HG02571 (cell line): Measurements from ENCODE around the gene RCOR1.

Source experiments
- ATAC-seq: cut with Tn5 transposase; IDR thresholded peaks from one replicate; pipeline ENCODE4 v1.9.1; 2021; ENCODE audit warnings: mild to moderate bottlenecking, moderate library complexity; ENCODE audit not compliant: unreplicated experiment

Gene RCOR1

GRCh38 chr14:102667703-102668102, 75.3 kb downstream of the RCOR1 start:
- no peak for ATAC-seq

DNA sequence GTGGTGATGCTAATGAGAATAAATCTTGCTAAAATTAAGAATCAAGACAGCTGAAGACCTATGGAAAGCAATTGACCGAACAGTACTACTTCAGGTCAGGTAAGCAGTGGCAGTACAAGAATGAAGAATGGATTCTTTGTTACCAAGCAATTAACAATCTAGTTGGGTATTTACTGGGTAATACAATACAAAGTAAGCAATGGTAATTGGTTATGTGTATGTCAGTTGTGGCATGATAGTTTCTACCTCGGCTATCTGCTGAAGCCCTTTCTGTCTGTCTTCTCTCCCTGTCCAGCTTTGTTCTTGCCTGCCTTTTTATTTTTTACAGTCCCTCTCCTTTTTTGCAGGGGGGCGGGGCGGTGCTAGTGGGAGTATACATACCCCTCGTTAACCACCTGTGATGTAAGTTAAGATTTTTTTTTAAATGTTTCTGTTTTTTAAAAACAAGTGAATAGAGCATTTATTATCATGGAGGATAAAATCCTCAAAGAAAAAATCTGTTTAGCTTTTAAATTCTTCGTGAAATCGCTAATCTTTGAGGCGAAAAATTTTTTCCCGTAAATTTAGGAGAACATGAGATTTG, 75.9 kb downstream of the RCOR1 start:
- ATAC-seq: no peak

- ATAC-seq: no peak
Observed at GRCh38 chr14:102671410-102671809, 79.0 kb downstream of the RCOR1 start.

DNA sequence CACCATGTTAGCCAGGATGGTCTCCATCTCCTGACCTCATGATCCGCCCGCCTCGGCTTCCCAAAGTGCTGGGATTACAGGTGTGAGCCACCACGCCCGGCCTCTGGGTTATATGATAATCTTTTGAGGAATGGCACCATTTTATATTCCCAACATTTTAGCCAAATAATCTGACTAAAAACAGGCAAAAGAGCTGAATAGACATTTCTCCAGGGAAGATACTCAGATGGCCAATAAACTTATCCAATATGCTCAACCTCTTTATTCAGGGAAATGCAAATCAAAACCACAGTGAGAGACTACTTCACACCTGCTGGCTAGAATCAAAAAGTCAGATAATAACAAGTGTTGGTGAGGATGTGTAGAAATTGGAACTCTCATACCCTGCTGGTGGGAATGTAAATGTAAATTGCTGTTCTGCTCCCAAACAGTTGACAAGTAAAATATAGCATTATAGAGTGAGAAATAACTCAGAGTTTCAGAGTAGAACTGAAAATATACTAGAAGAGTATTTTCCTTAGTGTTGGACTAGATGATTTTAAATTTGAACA, 80.0 kb downstream of the RCOR1 start:
- no peak for ATAC-seq

DNA sequence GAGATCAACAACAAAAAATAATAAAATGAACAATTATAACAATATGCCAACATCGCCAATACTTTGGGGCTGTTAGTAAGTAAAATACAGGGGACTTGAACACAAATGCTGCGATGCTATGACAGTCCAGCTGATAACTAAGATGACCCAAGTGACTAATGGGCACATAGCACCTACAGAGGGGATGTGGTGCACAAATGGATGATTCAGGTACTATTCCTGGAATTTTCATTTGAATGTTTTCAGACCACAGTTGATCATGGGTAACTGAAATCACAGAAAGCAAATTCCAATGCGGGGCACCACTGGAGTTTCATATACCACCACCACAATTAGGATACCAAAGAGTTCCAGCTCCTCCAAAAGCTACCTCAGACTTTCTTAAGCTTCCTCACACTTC, 82.9 kb downstream of the RCOR1 start:
- ATAC-seq: no peak

- no peak for ATAC-seq
Observed at GRCh38 chr14:102678394-102678793, 85.9 kb downstream of the RCOR1 start.

DNA sequence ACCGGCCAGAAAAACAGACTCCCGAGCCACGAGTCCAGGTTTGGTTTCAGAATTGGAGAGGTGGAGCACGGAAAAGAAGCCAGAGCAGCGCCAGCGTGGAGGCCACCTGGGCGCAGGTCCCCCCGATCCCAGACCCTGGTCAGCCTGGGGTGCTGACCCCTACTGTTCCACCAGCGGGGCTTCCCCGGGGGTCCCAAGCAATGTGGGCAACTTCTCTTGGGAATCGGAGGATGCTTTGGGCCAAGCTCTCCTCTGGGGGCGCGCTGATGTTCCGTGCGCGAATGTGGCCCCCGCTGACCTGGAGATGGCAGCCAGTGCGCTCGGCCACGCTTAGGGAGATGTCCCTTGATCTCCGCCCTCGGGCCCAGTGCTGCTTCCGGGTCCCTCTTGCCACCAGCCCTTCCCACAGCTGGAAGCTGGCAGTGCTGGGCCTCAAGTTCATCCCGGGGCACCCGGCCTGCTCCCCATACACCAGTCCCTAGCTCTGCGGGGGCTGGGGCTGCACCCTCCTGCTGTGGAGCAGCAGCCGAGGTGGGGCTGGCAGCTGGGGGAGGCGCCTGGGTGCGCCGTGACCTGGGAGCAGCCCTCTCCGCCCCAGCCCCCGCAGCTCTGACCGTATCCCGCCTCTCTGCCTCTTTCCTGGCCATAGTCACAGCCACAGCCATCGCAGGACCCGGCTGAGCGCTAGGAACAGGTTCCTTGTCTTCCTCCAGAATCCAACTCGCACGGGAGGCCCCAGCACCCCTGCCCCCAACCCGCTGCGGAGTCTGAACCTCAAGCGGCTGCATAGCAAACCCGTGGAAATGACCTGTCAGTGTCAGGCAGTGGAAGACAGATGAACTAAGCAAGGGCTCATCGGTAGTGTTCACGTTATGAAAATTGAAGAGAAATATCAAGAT, 91.2 kb downstream of the RCOR1 start:
- ATAC-seq: no peak

GRCh38 chr14:102684298-102684663, 91.8 kb downstream of the RCOR1 start:
- no peak for ATAC-seq

GRCh38 chr14:102686196-102686801, 93.8 kb downstream of the RCOR1 start:
- no peak for ATAC-seq

DNA sequence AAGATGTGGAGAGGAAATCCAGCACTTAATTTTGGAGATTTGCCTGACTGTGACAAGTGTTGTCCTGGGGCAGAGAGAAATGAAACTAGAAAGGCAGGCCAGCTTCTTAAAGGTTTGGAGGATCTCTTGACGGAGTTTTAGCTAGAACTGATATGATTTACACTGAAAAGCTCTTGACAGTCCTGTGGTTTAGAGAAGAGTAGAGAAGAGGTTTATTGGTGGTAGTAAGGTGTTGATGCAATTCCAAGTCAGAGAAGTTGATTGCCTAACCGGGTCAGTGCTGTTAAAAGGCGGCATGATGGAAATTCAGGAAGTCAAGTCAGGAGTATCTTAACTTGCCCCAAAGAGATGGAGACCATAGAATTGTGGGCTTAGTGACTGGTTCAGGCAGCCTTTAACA, 95.8 kb downstream of the RCOR1 start:
- ATAC-seq: no peak

- no peak for ATAC-seq
Observed at GRCh38 chr14:102690509-102691286, 98.2 kb downstream of the RCOR1 start.

DNA sequence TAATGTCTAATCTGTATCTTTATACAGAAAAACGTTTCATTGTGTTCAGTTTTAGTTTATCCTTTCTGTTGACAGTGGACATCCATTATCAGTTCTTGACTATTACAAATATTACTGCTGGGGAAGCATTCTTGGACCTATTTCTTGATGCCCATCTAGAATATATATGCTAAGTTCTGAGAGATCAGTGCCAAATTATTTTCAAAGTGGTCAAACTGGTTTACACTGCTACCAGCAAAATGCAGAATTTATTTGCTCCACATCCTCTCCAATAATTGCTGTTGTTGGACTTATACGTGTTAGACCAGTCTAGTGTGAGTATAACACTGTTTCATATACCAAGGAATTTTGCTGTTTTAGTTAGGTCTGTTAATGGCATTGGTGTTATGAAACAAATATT, 99.3 kb downstream of the RCOR1 start:
- ATAC-seq: no peak

DNA sequence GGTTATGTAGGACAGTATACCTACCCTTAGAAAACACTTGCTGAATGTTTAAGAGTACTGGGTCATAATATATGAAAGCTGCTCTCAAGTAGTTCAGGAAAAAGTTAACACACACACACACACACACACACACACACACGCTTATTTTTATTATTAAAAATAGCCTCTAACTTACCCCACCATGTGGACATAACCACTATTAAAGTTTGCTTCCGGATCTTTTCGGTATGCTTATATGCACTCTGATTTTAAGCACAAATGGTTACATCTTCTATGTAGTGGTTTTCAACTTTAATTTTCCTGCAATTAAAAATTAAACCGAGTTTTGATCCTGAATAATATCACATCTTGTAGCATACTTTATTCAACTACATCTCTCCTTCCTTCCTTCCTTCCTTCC, 99.9 kb downstream of the RCOR1 start:
- ATAC-seq: no peak

- no peak for ATAC-seq
Observed at GRCh38 chr14:102693006-102693755, 100.7 kb downstream of the RCOR1 start.

DNA sequence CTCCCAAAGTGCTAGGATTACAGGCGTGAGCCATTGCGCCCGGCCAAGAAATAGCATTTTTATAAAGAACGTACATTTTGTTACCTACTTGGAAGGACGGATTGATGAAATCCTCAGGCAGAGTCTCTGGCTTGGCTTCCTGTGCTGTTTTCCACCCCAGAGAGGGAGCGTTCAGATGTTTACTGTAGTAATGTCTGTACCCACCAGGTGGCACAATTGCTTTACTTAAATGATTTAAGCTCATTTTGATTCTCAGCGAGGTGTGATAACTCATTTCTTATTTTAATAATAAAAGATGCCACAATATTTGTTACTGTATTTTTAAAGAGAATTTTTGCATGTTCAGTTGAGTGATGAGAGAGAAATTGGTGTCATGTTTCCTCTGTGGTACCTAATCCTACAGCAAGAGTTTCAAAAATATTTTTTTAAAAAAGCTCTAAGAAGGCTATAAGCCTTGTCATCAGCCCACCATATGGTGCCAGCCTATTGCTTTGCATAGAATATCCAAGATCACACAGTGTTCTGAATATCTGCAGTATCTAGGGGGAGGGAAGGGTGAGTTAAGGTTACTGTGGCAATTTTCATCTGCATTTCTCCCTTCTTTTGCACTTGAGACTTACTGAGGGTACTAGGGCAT, 102.2 kb downstream of the RCOR1 start:
- ATAC-seq: no peak

- ATAC-seq: no peak
Observed at GRCh38 chr14:102695167-102695555, 102.7 kb downstream of the RCOR1 start.

DNA sequence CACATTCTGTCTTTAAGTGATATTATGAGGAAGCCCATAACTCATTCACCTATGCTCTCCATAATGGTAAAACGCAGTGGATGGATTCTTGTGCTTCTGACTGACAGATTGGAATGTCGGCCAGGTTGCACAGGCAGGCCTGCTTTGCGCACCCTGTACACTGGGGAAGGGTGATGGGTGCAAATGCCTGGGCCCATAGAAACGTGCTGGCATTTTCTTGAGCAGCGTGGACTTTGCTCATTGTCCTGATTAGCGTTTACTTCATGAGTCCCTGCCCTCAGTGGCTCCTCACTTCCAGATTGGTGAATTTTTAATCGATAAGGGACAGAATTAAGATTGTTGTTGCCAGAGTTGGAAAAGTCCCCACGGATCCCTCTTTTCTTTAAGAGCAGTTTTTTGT, 103.9 kb downstream of the RCOR1 start:
- ATAC-seq: no peak

DNA sequence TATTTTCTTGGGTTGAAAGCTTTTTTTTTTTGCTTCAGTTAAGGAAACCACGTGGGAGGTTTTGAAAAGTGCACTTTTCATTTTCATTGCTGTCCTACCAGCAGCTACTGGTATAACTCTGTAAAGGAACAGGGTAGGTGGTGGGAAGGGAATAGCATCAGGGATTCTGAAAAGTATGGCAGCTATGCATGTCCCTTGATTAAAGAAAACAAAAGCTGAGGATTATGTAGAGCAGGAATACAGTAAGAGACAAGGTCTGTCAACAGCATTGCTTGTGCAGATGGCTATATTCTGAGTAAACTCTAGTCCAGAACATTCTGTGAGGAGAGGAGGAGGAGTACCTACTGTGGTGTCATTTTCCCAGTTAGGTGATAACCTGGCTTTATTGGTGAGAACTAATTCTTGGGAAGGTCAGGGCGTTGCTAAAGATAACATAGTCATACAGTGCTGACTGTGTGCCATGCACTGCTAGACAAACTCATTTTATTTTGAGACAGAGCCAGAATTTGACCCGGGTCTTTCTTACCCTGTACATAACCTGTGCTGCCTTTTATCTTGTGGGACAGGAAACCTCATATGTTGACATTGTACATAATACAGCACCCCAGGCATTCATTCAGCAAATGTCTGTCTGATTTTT, 104.5 kb downstream of the RCOR1 start:
- no peak for ATAC-seq

- no peak for ATAC-seq
Observed at GRCh38 chr14:102697501-102697900, 105.1 kb downstream of the RCOR1 start.
